HG03139 (cell line): ENCODE data around the gene FUCA2.

Source experiments
- ATAC-seq: cut with Tn5 transposase; IDR thresholded peaks from one replicate; pipeline ENCODE4 v1.9.1; 2021; ENCODE audit not compliant: unreplicated experiment

FUCA2 gene, protein sequence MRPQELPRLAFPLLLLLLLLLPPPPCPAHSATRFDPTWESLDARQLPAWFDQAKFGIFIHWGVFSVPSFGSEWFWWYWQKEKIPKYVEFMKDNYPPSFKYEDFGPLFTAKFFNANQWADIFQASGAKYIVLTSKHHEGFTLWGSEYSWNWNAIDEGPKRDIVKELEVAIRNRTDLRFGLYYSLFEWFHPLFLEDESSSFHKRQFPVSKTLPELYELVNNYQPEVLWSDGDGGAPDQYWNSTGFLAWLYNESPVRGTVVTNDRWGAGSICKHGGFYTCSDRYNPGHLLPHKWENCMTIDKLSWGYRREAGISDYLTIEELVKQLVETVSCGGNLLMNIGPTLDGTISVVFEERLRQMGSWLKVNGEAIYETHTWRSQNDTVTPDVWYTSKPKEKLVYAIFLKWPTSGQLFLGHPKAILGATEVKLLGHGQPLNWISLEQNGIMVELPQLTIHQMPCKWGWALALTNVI

DNA sequence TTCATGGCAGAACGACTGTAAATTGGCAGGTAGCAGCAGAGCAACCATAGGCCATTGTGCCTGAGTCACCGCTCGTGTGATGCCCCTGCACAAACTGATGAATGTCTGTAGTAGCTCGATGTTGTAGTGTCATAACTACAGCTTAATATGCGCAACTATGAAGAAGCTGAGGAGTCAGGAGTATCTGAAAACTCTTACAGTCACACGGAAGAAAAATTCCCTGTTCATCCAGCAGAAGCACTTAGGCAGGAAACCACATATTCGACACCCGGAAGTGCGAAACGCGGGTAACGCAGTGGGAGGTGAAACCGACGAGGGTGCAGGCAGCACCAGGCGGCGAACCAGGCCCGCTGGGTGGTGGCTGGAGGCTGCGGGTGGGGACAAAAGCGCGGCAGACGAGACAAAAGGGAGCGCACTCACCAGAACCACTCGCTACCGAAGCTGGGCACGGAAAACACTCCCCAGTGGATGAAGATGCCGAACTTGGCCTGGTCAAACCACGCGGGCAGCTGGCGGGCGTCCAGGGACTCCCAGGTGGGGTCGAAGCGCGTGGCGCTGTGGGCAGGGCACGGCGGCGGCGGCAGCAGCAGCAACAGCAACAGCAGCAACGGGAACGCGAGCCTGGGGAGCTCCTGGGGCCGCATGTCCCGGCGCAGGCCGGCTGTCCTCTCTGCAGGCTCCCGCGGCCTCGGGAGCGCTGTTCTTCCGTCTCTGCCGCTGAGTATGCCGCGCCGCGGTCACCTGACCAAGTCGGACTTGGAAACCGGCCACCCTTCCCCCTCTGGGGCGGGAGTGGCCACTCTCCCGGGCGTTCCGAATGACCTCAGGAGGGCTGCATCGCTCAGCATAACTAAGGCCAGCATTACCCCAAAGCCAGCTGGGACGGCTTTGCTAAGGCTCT, at the start of gene FUCA2:
Gene FUCA2 (minus strand): TSS at position 730 of the 901 bp plus-strand sequence. CDS start 86 bp downstream, at position 644.
- peak; percentile 49 for ATAC-seq

DNA sequence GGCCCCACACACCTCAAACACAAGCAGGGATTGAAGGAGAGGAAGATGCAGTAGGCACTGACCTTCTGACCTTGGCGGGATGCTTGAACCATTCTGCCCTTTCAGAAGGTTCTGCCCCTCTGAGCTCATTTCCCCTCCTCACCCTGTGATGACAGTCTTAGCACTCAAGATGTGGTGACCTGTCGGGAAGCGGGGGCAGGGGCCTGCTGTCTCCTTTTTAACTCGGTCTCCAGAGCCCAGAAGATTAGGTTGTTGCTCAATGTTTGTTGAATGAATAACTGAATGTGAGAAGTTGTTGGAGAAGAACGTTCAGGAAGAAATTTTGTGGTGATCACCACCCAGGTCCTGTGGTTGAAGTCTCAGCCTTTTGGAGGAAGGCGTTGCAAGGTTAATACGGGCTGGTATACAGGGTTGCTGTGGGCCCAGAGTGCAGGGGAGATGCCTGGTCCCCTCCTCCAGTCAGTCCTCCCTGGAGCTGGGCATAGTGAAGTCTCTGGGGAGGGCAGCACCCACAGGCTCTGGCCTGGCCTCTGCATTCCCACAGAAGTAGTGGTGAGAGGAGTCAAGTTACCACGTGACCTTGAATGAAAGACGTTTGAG, 49.7 kb upstream of the FUCA2 start:
- ATAC-seq, result no peak

DNA sequence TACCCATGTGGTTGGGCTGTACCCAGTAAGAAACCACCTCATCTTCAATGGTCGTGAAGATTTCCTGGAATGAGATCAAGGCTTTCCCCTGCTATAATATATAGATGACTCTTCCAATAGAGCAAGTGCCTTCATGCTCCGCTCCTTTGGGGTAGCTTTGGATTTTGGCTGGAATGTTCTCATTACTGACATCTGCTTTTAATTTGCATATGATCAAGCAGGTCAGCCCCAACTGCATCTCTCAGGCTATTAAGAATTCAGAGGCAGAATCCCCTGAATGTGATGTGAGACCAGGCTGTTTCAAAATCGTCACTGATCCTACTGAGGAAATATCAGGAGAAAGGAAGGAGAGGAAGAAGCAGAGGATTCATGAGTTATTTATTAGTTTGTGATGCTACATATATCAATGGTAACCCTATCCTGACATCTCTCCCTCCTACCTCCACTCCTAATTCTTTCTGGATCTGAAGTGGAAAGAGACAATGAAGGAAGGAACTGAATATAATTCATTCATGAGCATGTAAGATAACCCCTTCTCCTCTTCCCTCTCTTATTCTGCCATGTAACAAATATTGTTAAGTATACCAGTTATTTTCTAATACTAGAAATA, 47.6 kb upstream of the FUCA2 start:
- no peak for ATAC-seq

DNA sequence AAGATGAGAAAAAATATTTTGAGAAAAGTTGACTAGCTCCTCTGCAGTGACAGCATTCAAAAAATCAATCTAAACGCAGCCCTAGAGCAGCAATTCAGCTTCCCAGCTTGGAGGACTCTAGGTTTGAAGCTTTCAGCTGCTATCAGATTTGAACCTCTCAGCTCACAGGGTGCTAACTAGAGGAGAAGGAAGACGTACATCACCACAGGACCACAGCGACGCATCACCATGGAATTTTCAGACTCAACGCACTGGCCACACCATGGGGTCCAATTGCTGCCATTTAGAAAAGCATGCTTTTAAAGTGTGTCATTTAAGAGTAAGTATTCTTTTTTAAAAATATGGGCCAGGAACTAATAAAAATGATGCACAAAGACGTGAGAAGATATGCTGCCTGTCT, 45.0 kb upstream of the FUCA2 start:
- no peak for ATAC-seq

DNA sequence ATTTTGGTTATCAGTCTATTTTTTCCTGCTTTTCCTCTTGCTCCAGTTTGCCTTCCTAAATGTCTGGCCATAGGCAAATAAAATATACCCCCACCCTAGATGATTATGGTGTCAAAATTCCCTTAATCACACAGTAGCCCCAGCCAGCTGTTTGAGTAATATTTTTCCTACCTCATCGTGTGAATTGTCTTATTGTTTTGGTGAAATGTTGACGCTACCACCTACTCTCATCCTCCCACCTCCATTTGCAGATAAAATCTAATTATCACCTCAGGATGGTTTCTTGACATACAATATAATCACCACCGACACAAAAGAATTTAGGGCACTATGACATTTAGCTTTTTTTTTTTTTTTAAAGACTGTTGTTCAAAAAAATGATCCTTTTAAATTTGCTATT, 44.1 kb upstream of the FUCA2 start:
- no peak for ATAC-seq

DNA sequence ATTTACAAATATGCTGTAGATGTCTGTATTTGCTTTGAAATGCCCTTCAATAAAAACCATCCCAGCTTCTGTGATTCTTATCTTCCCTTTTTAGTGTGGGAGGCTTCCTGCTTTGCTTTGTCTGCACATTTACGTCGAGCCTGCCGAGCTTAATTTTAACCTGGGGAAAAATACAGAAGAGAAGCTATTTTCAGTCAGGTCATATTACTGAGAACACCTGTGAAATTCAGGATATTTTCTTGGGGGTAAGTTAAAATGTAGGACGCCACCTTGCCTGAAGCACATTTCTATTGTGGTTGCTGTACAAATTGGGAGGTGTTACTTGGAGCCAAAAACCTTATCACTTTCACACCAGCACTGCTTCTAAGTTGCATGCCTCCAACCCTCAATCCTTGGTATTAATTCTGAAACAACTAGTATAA, 43.6 kb upstream of the FUCA2 start:
- ATAC-seq, result no peak

DNA sequence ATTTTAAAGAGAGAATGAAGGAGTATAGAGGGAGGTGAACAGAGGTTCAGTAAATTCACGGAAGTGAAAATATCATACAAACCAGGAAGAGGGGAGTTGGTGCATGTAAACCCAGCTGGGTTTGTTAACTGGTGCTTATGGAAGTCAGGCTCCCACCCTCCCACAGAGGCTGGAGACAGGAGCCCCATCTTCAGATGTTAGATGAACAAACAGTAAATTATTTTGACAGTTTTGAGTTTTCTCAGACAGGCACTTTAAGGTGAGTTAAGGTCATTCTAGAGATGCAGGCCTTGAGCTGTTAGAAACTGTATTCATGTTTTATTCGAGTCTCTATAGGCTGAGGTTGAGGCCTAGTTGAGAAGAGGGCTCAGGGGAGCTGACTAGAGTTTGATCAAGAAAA, 41.8 kb upstream of the FUCA2 start:
- ATAC-seq, result no peak

DNA sequence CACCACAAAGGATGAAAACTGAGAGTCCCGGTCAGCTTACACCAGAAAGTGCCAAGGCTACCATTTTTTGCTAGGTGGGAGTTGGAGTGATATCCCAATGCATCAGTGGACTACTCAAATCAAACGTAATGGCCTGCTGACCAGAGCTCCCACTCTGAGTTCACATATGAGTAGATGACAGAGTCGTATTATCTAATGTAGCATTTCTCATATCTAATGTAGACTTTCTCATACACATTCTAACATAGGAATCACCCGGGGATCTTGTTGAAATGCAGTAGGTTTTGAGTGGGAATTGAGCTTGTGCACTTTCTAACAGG, 38.4 kb upstream of the FUCA2 start:
- no peak for ATAC-seq

DNA sequence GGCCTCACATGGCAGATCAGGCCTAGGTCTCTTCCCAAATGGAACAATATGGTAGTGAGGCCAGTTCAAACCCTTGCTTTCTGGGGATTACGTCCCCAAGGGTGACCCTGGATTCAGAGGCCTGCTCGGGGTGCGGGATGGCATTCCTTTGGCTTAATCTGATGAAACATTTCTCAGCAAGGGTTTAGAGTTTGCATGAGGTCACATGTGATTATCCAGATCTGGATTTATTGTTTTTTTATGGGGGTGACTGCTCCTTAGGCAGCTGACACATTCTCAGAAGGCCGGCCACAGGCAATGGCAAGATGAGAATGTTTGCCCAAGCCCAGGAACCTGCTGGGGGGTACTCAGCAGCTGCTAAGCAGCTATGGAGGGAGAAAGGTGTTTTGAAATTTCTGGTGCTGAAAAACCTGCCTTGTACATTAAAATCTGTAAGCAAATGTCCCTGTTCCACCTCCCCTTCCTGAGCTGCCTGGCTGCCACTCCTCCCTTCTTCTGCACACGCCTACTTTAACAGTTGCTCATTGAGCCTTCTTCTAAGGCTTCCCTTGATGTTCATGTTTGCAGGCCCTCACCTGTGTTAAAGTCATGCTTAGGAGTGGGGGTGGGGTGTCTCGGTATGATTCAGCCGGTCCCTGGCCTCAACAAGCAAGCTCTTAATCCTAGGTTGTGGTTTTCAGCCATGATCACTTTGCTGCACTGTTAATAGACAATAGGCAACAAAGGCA, 37.9 kb upstream of the FUCA2 start:
- peak; percentile 71 for ATAC-seq

DNA sequence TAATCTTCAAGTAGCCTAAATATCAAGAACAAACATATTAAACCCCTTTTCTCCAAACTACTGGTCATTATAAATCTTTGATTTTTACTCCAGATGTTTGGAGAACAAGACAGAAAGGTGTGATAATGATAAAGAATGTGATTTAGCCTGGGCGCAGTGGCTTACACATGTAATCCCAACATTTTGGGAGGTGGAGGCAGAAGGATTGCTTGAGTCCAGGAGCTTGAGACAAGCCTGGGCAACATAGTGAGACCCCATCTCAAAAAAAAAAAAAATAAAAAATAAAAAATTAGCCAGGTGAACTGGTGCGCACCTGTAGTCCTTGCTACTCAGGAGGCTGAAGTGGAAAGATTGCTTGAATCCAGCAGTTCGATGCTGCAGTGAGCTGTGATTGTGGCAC, 35.1 kb upstream of the FUCA2 start:
- ATAC-seq, result no peak

DNA sequence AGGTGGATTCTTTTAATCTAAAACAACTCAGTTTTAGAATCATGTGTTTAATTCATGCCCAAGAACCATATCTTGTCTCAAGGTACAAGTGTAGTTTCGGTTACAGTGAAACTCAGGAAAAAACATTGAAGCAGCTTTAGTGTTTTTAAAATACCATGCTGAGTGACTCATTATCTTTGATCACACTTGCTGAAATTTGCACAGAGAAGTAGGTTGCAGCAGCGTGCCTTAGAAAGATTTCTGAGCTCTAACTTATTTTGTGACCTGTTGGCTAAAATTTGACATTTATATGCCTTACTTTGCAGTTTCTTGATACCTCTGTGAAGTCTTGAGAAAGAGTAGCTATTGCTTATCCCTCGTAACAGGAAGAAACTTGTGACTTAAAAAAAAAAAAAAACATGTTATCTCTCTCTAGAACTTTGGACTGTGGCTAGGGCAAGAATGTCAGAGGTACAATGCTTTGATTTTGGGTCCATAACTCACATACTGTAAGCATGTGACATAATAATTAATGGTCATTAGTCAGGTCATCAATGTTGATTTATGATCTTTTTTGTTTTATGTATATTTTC, 34.5 kb upstream of the FUCA2 start:
- no peak for ATAC-seq

DNA sequence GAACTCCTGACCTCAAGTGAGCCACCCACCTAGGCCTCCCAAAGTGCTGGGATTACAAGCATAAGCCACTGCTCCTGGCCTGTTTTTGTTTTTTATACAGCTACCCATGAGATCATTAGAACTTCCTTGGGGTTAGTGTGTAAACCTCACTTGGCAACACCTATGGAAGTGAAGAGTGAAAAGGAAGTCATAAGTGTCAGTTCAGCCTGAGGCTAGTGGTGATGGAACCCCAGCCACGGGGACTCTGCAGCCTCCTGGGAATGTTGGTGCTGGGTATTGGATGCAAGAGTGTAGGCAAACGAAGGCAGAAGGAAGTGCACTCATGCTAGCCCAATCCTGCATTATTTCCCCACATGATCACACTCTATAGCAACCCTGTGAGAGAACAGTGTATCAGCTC, 33.6 kb upstream of the FUCA2 start:
- no peak for ATAC-seq

DNA sequence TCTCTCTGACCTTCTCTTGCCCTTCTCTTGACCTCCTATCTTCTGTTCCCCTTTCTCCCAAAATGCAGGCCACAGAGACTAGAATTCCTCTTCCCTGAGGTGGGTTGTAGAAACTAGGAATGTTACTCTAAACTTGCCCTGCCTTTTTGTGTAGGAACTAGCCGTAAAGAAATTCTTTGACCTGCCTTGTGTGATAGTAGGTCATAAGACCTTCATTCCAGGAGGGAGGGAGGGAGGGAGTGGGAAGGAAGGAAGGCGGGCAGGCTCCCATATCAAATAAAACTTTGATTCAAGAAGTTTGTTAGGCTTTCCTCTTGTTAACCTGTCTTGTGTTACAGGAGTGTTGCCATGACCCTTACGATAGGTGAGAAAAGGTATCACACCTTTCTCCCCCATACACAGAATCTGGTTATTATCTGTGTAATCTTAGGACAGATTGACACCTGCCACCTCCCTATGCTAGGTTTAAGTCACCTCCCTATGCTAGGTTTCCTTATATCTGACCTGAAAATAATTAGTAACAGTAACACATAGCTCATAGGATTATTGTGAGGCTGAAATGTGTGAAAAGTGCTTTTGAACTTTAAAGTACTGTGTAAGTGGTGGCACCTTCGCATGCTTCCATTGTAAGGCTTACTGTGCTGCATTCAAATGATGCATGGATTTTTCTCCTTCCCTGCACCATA, 32.6 kb upstream of the FUCA2 start:
- no peak for ATAC-seq

DNA sequence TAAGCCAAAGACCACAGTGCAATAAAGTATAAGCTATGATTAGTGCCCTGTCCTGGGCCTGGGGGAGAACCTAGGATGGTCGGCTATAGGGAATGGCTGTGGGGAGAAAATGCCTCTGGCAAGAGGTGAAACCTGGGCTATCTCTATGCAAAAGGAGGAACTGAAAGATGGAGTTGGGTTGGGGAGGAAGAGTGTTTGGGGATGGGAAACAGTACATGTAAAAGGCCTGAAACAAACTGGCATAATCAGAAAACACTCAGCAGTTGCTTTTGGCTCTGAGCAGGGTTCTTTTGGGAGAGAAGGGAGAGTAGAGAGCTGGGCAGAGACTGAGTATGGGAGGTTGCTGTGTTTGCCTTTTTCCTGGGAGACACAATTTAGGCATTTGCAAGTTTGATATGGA, 31.9 kb upstream of the FUCA2 start:
- ATAC-seq, result no peak

DNA sequence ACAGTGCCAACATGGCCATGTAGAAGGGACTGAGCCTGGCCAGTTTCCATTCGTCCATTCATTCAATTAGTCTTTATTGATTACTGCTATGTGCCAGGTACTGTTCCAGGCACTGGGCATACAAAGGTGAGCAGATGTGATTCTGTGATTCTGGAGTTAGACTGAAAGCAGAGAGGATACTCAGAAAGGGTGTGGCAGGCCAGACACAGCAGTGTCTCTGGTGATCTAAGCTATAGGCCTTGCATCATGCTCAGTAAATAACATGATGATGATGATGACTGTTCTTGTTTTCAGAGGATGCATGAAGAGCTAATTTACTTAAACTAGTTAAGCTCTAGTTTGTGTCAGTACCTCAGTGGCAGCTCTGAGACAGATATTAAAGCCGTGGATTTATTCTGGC, 31.4 kb upstream of the FUCA2 start:
- ATAC-seq, result no peak

DNA sequence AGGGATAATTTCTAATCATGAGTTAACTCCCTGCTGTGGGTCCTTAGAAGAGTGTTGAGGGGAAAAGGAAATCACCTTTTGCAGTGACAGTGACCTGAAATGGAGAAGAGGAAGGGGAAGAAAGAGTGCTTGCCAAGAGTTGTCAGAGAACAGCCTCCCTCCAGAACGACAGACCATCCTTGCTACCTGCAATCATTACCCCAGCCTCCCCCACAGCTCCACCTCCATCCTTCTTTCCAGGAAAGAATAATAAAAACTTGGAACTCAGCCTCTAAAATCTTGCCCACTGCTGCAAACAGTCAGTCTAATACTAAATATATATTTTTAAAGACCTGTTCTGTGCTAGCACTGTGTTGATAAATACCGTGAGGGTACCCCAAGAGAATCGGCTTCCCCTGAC, 28.7 kb upstream of the FUCA2 start:
- ATAC-seq, result no peak

DNA sequence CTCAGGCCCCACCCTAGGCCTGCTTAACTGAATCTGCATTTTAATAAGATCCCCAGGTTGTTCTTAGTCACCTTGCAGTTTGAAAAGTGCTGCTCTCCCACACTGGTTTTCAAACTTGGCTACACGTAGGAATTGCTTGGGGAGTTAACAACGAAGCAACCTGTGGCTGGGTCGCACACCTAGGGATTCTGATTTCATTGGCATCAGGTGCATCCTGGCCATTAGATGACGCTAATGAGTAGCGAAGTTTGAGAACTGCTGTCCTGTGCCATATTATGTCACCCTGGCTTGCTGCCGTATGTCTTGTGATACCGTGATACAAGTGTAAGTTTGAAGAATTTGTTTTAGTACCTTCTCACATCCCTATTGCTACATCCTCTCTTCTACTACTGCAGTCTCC, 28.2 kb upstream of the FUCA2 start:
- ATAC-seq, result no peak

DNA sequence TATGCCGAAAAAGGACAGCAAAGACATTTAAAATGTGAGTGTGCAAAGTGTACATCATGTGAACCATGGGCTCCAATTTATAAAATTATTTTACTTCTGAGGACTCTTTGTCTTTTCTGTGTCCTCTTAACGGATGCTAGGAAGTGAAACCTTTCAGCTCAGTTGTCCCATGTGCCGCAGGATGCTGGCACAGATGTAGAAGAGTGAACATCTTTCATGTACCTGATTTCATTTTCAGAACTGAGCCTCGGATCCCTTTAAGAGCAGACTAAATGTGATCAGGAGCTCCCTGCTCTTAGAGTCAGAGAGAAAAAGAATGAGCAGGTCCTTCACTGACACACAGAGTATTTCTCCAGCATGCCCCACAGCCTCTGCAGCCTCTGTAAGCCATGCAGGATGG, 27.6 kb upstream of the FUCA2 start:
- ATAC-seq, result no peak

DNA sequence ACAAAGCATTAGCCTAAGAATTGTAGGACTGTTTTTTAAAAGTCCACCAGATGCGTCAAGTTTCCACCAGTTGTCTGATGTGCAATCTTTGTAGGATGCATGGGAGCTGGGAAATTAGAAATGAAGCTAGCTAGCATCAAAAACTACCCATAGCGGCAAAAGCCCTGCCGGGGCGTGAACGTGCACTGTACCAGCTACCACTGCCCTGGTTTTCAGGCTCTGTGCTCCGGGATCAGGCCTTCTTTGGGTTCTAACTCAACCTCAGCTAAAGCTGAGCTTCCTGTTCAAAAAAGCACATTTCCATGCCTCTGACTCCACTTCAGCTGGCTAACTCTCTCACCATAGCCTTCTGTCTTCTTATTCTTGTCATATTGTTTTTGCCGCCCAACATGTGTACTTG, 26.9 kb upstream of the FUCA2 start:
- no peak for ATAC-seq
